Measurements from ENCODE around the gene DMRT1. TPM values are rescaled to one million over a fixed set of nuclear protein-coding genes. Genes with fewer than 3 reads are reported as not detected.
"Not testable (repeated sequence)": the region's sequence is repeated elsewhere in the genome, so short reads cannot be mapped to it uniquely, and the experiment has no call there.

DMRT1 gene
- polyA plus RNA-seq, 1 donor from 2014 or later, result not detected

DNA sequence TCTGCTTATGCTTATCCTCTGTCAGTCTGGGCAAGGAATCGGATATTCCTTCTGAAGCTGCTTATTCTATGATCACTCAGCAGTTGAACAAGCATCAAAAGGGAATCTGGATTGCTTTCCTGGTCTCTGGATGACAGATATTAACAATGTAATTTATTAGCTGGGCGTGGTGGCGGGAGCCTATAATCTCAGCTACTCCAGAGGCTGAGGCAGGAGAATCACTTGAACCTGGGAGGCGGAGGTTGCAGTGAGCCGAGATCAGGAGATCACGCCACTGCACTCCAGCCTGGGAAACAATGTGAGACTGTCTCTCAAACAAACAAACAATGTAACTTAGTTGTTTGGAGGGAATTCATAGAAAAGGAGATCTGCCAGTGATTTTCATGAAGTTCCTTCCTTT, 45.4 kb downstream of the DMRT1 start:
- no peak overlapping the region for H3K4me3 Mint-ChIP-seq
- peaks cover 0 to 3% (median 0%) of the 10 kb centered on the region in 3 donors for H3K9me3 Mint-ChIP-seq
- peaks cover 13% of the 10 kb centered on the region for H3K27me3 Mint-ChIP-seq
- no peak overlapping the region for H3K27ac Mint-ChIP-seq
- H3K36me3 Mint-ChIP-seq, result peaks cover 2% of the 10 kb centered on the region
- H3K4me1 Mint-ChIP-seq, result no peaks in the 10 kb centered on the region

DNA sequence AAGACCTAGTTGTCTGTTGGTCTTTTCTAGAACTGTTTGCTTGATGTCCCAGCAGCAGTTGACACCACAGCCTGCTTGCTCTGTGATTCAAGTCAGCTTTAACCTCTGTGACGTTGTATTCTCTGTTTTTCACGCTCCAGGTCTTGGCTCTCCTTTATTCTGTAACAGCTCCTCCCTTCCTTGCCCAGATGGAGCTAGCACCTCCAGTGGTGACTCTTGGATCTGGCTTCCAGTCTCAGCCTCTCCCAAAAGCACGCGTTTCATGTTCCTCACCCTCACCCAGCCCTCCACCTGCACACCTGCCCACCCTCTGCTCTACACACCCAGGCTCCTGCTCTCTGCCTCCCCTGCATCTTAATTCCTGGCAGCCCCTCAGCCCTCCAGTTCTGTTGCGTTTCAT, 50.6 kb downstream of the DMRT1 start:
- no peaks in the 10 kb centered on the region for H3K9me3 Mint-ChIP-seq
- peaks cover 6 to 9% (median 9%) of the 10 kb centered on the region in 3 donors for H3K4me1 Mint-ChIP-seq
- no peak overlapping the region for H3K4me3 Mint-ChIP-seq
- no peaks in the 10 kb centered on the region for H3K36me3 Mint-ChIP-seq
- peak overlapping the region in 1 of 3 donors; percentile 50 for H3K27ac Mint-ChIP-seq
- peaks cover 10% of the 10 kb centered on the region for H3K27me3 Mint-ChIP-seq

DNA sequence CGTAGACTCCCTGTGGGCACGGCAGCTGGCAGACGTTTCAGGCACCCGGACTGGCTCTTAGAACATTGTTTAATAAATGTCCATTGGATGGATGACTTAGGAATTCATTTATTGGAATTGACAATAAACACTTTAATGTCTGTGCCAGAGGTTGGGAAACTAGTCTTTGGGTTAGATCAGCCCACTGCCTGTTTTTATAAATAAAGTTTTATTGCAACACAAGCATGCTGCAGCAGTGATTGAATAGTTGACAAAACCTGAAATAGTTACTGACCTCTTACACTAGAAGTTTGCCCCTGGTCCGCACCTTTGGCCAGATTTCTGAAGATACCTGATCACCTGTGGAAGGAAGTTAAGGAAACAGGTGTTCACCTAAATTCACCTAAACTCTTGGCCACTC, 51.6 kb downstream of the DMRT1 start:
- H3K4me3 Mint-ChIP-seq, result no peak overlapping the region
- peak overlapping the region in 1 of 3 donors; percentile 79 for H3K27ac Mint-ChIP-seq
- peaks cover 8% of the 10 kb centered on the region for H3K27me3 Mint-ChIP-seq
- no peaks in the 10 kb centered on the region for H3K36me3 Mint-ChIP-seq
- H3K9me3 Mint-ChIP-seq, result no peaks in the 10 kb centered on the region
- peaks cover 6 to 9% (median 9%) of the 10 kb centered on the region in 3 donors for H3K4me1 Mint-ChIP-seq

DNA sequence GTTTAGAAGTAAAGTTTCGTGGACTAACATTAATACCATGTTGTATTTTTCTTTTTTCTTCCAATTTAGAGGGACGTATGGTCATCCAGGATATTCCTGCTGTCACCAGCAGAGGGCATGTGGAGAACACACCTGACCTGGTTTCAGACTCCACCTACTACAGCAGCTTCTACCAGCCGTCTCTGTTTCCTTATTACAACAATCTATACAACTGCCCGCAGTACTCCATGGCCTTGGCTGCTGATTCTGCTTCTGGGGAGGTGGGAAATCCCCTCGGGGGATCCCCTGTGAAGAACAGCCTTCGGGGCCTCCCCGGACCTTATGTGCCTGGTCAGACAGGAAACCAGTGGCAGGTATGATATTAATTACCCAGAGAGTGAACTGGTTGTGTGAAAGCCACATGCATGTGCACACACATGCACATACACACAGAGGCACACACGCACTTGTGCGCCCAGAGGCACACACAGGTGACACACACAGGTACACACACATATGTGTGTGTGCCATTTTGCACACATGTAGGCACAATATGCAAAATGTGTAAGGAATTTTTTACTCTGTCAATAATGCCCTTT, 52.4 kb downstream of the DMRT1 start:
- Mint-ChIP-seq H3K4me3 (peak overlapping the region in 3 of 4 donors; percentile 13 to 79 (median 29)), H3K9me3 (no peaks in the 10 kb centered on the region), H3K27me3 (peaks cover 8% of the 10 kb centered on the region), H3K27ac (peak overlapping the region in 1 of 3 donors; percentile 79), H3K4me1 (peaks cover 6 to 12% (median 9%) of the 10 kb centered on the region in 3 donors), H3K36me3 (no peaks in the 10 kb centered on the region)

DNA sequence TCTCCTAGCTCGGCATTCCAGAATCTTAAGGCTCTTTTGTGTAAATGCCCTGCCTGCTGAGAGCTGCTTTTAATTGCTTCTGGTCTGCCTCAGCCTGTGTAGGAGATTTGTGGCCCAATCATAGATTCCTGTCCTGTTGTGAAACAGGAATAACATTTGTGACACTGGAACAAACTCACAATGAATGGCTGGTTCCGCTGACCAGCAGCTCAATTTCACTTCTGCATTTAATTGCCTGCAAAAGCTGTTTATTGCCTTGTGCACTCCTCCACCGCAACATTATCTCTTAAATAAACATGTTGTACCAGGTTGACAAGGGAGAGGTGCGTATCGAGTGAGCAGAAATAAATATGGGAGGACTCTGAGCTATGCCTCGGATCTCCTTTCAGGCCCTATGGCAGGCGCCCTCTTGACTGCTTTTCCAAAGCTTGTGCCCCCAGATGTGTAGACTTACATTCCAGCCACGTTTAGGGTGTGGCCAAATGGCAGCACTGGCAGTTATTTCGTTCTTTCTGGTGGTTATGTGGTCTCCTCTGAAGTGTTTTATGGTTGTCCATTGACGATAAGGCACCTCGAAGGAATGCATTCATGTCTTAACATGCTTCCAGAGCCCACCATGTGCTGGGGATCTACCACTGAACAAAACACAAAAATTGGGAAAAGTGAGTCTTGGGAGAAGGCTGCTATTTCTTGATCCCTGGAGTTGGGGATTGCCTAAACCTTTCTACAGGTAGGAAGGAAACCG, 58.1 kb downstream of the DMRT1 start:
- Mint-ChIP-seq H3K27me3 (peaks cover 21% of the 10 kb centered on the region), H3K27ac (no peak overlapping the region), H3K36me3 (peaks cover 2% of the 10 kb centered on the region), H3K9me3 (no peaks in the 10 kb centered on the region), H3K4me3 (peak overlapping the region in 1 of 4 donors; percentile 43), H3K4me1 (peaks cover 6 to 8% (median 7%) of the 10 kb centered on the region in 3 donors)

GRCh38 chr9:903886-904285, 62.4 kb downstream of the DMRT1 start:
- no peaks in the 10 kb centered on the region for H3K9me3 Mint-ChIP-seq
- H3K4me3 Mint-ChIP-seq, result no peak overlapping the region
- H3K27me3 Mint-ChIP-seq, result peaks cover 42% of the 10 kb centered on the region
- peaks cover 5 to 7% (median 6%) of the 10 kb centered on the region in 3 donors for H3K4me1 Mint-ChIP-seq
- H3K27ac Mint-ChIP-seq, result no peak overlapping the region
- H3K36me3 Mint-ChIP-seq, result peaks cover 2% of the 10 kb centered on the region

GRCh38 chr9:905906-906305, 64.4 kb downstream of the DMRT1 start:
- peaks cover 51% of the 10 kb centered on the region for H3K27me3 Mint-ChIP-seq
- no peaks in the 10 kb centered on the region for H3K9me3 Mint-ChIP-seq
- peaks cover 2% of the 10 kb centered on the region for H3K36me3 Mint-ChIP-seq
- H3K27ac Mint-ChIP-seq, result no peak overlapping the region
- H3K4me3 Mint-ChIP-seq, result no peak overlapping the region
- peaks cover 0 to 2% (median 0%) of the 10 kb centered on the region in 3 donors for H3K4me1 Mint-ChIP-seq

- H3K9me3 Mint-ChIP-seq, result peaks cover 0 to 2% (median 0%) of the 10 kb centered on the region in 3 donors
- peaks cover 35% of the 10 kb centered on the region for H3K27me3 Mint-ChIP-seq
- H3K36me3 Mint-ChIP-seq, result no peaks in the 10 kb centered on the region
- no peak overlapping the region for H3K27ac Mint-ChIP-seq
- H3K4me1 Mint-ChIP-seq, result no peaks in the 10 kb centered on the region
- H3K4me3 Mint-ChIP-seq, result no peak overlapping the region
These were observed 67.2 kb downstream of the DMRT1 start for GRCh38 chr9:908536-909205.

DNA sequence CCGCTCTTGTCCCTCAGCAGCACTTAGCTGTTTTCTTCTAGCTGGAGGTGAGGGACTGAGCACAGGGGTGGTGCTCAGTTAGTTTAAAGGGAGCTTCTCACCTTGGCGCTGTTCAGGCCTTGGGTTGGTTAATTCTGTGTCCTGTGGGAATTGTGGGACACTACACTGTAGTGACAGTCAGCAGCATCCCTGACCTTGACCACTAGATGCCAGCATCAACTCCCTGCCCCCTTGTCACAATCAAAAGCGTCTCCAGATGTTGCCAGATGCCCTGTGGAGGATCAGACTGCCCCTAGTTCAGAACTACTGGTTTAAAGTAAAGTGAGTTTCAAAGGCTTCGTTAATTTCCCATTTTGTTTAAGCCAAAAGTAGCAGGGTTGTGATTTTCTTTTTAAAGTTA, 69.5 kb downstream of the DMRT1 start:
- H3K36me3 Mint-ChIP-seq, result no peaks in the 10 kb centered on the region
- peaks cover 33% of the 10 kb centered on the region for H3K27me3 Mint-ChIP-seq
- H3K4me3 Mint-ChIP-seq, result peak overlapping the region in 1 of 4 donors; percentile 2
- H3K9me3 Mint-ChIP-seq, result peaks cover 0 to 2% (median 0%) of the 10 kb centered on the region in 3 donors
- no peak overlapping the region for H3K27ac Mint-ChIP-seq
- H3K4me1 Mint-ChIP-seq, result no peaks in the 10 kb centered on the region

GRCh38 chr9:912776-913175, 71.3 kb downstream of the DMRT1 start:
- Mint-ChIP-seq H3K9me3 (peaks cover 0 to 2% (median 0%) of the 10 kb centered on the region in 3 donors), H3K27me3 (peaks cover 32% of the 10 kb centered on the region), H3K27ac (no peak overlapping the region), H3K4me3 (no peak overlapping the region), H3K4me1 (no peaks in the 10 kb centered on the region), H3K36me3 (no peaks in the 10 kb centered on the region)

DNA sequence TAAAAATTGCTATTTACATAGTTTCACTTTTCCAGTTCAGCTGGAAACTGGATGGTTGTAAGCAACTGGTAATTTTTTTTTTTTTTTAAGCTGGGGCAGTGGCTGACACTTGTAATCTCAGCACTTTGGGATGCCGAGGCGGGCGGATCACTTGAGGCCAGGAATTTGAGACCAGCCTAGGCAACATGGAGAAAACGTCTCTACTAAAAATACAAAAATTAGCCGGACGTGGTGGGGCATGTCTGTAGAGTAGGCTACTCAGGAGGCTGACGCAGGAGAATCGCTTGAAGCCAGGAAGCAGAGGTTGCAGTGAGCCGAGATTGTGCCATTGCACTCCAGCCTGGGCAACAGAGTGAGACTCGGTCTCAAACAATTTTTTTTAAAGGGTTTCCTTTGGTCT, 72.0 kb downstream of the DMRT1 start:
- peaks cover 27% of the 10 kb centered on the region for H3K27me3 Mint-ChIP-seq
- H3K27ac Mint-ChIP-seq, H3K4me1 Mint-ChIP-seq, H3K4me3 Mint-ChIP-seq, H3K36me3 Mint-ChIP-seq, H3K9me3 Mint-ChIP-seq: not testable (repeated sequence)

DNA sequence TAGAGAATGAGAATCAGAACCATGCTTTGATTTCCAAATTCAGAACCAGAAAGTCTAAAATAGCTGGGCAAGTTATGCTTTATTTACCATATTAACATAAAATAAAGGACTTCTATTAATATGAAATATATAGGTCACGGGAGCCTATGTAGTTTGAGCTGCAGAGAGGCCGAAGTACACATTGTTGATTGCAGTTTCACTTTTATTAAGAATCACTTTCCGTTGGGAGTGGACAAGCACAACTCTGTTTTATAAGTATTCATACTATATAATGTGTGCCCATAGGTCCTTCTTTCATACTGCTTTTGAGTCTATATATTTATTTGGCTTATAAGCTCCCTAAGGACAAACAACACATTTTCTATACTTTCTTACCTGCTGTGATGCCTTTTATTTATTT, 76.2 kb downstream of the DMRT1 start:
- Mint-ChIP-seq H3K27ac (no peak overlapping the region), H3K27me3 (peaks cover 19% of the 10 kb centered on the region), H3K4me1 (no peaks in the 10 kb centered on the region), H3K36me3 (no peaks in the 10 kb centered on the region), H3K4me3 (no peak overlapping the region), H3K9me3 (no peaks in the 10 kb centered on the region)

- peaks cover 16% of the 10 kb centered on the region for H3K27me3 Mint-ChIP-seq
- no peak overlapping the region for H3K4me3 Mint-ChIP-seq
- no peaks in the 10 kb centered on the region for H3K4me1 Mint-ChIP-seq
- H3K36me3 Mint-ChIP-seq, result no peaks in the 10 kb centered on the region
- no peak overlapping the region for H3K27ac Mint-ChIP-seq
- H3K9me3 Mint-ChIP-seq, result no peaks in the 10 kb centered on the region
These were observed 79.4 kb downstream of the DMRT1 start for GRCh38 chr9:920927-921326.

DNA sequence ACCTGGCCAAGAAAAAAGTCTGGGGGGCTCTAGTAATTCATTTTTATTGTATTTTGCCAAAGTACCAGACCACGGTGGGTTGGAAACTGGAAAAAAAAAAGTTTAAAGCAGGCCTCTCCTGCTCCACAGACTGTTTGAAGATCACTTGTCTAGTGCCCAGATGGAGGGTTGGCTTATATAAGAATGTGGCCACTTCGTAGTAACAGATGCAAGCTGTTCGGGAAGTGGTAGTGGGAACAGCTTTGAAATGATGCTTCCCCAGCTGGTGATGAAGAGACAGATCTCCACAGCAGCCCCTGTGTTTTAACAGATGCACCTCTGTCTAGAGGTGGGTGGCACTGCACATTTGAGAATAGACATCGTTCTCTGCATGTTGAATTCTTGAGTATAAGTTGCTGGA, 80.7 kb downstream of the DMRT1 start:
- Mint-ChIP-seq H3K4me1 (no peaks in the 10 kb centered on the region), H3K27ac (no peak overlapping the region), H3K27me3 (peaks cover 15% of the 10 kb centered on the region), H3K9me3 (no peaks in the 10 kb centered on the region), H3K4me3 (no peak overlapping the region), H3K36me3 (no peaks in the 10 kb centered on the region)

GRCh38 chr9:922731-923130, 81.2 kb downstream of the DMRT1 start:
- Mint-ChIP-seq H3K9me3 (no peaks in the 10 kb centered on the region), H3K27ac (no peak overlapping the region), H3K4me3 (no peak overlapping the region), H3K36me3 (no peaks in the 10 kb centered on the region), H3K27me3 (peaks cover 12% of the 10 kb centered on the region), H3K4me1 (no peaks in the 10 kb centered on the region)

Data from IgD-negative memory B cell (primary cell).